ENCODE data around the gene CHST9. TPM values are rescaled to one million over a fixed set of nuclear protein-coding genes. Genes with fewer than 3 reads are reported as not detected.

Gene CHST9
- 0.16 TPM in 1 of 2 replicates, not detected in the other for total RNA-seq

GRCh38 chr18:27185025-27185763, at the start of gene CHST9:
Gene CHST9 (minus strand): TSS chr18:27185308. CDS start chr18:27142809, 42,499 bp downstream.

GRCh38 chr18:26865557-26865956, 319.6 kb downstream of the CHST9 start, which contains the start of gene AQP4:
Gene AQP4 (minus strand): TSS chr18:26865707. CDS start chr18:26865689, 18 bp downstream.

All from hair follicular keratinocyte (primary cell).